GM21786 (cell line): ENCODE results near the gene MRGPRG.

Experiments
- ATAC-seq: cut with Tn5 transposase; IDR thresholded peaks from one replicate; pipeline ENCODE4 v1.9.1; 2021; ENCODE audit not compliant: unreplicated experiment

The MRGPRG gene

DNA sequence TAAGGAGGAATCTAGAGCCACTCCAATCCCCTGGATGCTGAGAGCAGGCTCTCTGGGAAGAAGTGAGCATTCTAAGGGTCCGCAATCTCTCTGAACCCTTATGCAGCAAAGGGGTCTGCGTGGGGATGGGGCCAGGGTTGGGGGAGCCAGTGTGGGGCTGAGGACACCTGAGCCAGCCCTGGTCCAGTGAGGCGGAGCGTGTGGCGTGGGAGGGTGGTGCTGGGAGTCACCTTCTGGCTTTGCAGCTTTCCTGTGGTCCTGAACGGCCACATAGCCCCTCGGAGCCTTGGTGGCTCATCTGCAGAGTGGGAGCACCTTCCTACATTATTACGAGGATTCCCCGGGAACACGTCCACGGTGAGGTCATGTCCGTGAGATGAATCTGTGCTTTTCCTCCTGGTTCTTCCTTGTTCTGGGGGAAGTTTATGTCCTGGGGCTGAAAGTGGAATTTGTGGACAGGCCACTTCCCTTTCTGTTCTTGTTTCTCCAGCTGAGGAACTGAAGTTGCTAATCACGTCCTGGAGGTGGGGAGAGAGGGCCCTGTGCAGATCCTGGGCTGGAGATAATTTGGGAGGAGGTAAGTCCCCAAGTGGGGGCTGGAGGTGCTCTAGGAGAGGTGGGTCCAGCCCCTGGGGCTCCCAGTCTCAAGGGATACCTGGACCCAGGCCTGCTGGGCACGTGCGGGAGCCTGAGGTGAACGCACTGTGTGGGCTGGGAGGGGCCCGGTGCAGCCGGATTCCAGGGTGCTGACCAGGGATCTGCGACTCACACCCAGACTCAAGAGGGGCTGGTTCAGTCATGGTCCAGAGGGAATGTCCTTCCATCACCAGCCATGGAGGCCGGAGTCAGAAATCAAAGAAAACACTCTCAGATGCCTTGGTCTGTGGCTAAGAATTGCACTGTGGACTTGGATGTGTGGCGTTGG is 7.5 kb upstream of the MRGPRG start:
- no peak for ATAC-seq

DNA sequence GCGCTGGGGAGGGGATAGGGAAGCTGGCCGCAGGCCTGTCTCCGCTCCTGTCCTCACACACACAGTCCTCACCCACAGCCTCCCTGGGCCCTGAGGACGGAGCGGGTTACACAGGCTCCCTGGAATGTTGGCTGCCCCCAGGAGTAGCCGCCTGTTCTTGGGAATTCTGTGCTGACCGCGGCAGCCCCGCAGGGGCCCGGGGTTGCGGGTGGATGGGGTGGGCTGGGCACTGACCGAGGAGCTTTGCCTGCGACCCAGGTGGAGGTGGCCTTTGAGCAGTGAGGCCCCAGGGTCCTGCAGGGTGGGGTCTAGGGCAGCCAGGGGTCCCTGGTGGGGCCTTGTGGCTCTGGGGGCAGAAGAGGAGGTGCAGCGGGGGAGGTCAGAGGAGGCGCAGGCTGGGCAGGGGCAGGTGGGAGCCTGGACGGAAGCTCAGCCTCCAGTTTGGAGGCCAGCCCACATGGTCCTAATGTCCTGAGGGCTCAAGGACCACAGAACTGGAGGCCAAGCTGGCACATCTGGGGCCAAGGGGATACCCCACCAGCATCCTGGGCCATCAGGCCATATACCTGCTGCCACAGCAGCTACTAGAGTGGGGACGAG is 6.6 kb upstream of the MRGPRG start:
- ATAC-seq, result no peak

DNA sequence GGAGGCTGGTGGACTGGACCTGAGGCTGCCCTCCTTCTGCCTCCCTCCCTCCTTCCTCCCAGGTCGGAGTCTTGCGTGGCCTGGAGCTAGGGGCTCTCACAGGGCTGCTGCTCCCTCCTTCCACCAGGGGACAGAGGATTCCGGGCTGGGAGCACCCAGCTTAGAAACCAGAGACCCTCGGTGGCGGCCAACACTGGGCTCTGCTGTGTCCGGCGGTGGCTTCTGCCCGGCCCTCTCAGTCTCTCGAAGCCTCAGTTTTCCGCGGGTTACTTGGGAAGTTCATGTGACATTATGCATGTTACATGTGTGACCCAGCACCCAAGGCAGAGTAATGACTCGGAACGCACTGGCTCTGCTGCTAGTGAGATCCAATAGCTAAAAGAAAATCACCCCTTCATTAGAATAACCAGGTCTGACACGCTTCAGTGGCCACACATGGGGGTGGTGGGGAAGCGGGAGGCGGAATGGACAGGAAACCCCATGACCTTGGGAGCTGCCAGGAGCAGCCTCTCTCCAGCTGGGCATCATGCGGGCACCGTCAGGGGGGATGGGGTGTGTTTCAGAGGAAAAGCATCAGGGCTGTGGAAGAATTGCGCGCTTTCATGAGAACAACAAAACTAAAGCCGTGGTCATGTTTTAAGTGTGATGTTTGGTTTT is 5.9 kb upstream of the MRGPRG start:
- ATAC-seq, result no peak

DNA sequence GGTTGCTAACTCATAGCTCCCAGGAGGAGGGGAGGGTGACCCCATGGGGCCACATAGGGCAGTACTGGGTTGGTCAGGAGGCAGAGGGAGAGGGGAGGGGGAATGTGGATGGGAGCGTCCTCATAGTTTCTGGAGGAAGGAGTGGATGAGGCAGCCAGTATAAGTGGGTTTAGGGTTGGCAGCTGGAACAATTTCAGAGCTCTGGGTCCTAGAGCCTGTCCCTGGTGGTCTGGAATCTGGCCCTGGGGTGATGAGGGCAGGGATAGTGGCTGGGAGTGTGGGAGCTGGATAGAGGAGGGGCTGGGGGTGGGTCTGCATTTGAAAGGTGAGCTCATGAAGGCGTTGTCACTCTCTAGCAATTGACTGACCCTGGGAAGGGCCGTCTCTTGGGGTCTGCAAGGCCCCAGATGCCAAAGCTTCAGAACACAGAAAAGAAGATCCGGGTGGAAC is 5.3 kb upstream of the MRGPRG start:
- ATAC-seq, result no peak

DNA sequence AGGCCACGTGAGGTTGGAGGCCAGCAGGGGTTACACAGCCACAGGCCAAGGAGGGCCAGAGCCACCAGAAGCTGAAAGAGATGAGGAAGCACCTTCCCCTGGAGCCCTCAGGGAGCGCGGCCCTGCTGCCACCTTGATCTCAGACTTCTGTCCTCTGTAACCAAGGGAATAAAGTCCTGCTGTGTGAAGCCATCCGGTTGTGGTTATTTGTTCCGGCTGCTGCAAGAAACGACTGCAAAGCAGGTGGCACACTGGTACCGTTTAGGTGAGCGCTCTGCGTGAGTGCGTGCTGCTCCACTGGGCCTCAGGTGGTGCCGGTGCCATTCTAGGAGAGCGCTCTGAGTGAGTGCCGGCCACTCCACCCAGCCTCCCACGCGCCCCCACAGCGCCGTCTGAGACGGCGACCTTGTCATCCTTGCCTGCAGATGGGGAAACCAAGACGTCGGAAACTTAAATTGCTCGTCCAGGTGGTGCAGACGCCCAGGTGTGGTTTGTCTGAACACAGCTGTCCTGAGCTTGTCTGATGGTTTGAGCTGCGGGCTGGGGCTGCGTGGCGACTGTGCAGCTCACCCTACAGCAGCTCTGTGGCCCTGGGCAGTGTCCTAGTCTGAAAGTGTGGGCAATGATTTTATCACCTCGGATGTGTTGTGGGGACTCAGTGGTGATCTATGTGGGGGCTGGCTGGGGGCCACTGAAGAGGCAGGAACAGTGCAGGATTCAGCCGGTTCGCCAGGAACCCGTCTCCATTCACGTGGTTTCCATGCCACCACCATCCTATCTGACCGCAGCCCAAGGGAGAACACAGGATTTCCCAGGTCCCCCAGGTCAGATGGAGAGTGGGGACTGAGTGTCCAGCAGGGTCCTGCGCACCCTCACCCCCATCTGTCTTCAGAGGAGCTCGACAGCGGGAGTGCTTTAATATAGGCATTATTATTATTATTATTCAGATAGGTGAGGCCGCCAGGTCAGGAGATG is 4.6 kb upstream of the MRGPRG start:
- no peak for ATAC-seq

DNA sequence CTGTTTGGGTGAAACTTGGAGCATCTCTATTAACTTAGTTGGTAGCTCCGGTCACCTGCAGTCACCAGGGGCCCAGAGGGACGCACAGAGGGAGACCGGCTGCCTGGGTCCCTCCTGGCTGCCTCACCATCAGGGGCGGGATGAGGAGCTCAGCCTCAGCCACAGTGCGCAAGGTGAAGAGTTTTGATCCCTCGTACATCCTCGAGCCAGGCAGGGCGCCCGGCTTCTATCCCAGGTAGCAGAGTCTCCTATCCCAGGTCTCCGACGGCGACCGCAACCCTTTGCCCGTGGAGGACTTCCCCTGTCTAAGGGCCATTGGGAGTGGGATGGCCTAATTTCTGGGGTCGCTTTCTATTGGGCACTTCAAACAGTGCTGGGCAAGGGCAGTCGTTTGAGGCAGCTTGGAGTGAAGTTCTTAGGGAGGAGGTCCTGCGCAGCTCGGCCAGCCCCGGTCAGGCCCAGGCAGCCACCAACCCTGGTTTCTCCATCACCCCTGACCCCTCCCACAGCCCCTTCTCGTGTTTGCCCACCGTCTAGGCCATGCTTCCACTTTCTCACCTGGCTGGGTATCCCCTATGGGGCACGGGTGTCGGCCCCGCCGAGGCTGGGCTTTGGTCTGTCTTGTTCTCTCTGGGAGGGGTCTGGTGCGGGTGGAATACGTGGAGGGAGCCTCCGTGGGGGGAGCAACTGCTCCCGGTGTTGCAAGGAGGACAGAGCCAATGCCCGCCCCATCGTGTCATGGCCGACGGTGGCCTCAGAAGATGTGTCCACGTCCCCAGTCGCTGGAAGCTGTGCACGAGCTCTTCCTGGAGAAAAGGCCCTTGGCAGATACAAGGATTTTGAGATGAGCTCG is 3.6 kb upstream of the MRGPRG start:
- no peak for ATAC-seq

DNA sequence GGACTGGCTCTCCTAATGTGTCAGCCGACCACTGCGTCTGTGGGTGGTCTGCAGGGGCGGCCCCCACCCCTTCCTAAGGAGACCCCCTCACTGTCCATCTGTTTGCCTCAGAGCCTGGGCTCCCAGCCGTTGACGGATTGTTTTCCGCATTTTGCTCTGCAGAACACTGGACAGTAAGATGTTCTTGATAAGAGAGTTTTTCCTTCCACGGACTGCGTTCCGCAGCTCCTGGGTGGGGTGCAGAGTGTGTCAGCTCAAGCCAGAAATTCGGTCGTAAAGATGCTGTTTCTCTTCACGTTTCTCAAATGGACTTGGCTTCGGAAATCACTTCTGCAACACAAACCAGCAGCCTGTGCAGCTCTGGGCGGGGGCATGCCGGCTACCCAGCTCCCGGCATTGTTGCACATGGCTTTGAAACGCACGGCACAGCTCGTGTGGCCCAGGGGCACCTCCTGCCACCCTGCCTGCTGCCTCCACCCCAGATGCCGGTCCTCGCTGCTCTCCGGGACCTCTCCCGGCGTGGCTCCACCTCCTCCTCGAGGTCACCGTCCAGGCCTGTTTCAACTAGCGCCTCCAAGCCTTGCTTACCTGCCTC is 2.9 kb upstream of the MRGPRG start:
- no peak for ATAC-seq

DNA sequence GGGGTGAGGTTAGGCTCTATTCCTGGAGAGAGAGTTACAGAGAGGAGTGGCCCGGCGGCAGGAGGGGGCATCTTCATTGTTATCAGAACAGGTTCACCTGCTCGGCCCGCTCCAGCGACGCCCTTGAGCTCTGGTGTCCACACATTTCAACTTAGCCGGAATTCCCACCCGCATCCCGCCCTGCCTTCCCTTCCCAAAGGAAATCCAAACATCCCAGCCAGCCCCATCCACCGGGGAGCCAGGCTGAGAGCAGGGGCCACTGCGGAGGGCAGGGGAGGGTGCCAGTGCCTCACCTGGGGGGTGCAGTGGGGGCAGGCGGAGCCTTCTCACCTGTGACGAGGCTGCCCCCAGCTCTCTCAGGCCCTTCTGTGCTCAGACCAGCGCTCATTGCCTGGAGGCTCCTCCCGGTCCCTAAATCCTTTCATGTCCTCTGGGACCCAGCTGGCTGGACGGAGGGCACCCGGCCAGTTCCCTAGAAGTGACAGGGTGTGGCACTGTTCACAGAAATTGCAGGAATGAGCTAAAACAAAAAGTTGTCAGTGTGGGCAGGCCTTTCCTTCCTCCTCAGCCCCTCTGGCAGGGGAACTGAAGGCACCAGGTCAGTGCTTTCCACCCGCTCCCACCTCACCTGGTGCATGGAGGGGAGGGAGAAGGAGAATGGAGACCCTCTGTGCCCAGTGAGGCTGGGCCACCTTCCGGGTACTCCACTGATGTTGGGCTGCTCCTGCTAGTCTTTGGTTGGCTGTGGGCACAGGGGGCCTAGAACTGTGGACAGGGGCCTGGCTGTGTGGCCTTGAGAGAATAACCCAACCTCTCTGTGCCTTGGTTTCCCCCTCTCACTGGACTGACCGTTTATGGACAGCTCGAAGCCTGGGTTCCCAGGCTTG is 2.2 kb upstream of the MRGPRG start:
- no peak for ATAC-seq

DNA sequence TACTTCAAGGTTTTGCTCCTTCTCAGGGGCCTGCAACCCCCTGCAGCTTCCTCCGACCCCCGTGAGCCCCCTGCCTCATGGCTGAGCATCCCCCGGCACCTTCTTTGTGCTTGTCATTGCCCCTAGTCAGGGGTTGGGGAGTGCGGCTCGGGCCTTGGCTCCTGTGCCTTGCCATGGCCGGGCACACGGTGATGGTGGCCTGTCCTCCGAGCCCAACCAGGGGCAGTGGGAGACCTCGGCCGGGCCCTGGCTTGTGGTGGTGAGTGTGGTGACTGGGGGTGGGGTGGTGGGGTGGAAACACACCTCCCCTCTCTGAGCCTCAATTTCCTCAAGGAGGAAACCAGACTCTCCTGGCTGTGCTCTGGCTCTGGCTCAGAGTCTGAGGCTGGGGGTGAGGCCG is 1.5 kb upstream of the MRGPRG start:
- no peak for ATAC-seq

DNA sequence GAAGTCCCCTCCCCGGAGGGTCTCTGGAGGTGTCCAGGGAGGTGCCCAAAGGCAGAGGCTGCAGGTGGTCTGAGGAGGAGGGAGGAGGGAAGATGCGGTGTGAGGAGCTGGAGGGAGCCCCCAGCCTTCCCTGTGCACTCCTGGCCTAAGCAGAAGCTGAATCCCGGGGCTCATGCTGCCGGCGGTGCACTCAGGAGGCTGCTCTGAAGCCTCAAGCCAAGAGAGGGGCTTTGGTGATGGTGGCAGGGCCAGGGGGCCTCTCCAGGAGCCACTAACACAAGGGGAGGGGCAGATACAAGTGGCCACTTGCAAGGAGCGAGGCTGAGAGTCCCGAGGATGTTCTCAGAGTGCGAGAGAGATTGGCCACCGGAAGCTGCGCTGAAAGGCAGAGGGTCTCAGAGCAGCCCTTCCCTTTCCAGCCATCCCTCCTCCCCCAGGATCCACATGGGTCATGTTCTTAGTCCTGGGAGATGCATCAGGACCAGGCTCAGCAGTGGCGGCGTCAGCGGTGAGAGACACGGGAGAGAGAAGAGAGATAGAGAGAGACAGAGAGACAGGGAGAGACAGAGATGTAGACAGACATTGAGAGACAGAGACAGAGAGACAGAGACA is 774 bp upstream of the MRGPRG start:
- ATAC-seq, result no peak

DNA sequence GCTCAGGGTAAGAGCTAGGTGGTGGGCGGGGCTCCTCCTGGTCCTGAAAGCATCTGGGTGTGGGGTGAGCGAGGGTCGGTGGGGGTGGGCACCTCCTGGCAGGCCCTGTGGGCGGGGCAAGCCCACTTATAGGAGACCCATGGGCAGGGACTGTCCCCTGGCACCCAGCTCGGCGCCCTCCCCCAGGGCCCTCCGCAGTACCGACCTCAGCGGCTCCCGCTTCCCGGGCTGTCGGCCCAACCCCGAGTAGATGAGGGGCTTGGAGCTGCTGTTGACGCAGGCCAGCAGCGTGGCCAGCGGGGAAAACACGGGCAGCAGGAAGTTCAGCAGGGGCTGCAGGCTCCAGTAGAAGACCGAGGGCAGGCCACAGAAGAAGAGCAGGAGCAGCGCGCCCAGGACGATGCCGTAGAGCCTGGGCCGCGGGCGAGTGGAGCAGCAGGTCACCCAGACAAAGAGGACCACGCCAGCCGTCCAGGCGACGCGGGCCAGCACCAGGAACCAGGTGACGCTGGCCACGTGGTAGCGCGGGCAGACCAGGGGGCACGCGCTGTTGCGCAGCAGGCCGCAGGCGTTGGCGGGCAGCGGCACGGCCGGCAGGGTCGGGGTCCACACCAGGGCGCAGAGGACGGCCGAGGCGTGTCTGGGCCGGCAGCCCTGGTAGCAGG is 663 bp downstream of the MRGPRG start:
- no peak for ATAC-seq

DNA sequence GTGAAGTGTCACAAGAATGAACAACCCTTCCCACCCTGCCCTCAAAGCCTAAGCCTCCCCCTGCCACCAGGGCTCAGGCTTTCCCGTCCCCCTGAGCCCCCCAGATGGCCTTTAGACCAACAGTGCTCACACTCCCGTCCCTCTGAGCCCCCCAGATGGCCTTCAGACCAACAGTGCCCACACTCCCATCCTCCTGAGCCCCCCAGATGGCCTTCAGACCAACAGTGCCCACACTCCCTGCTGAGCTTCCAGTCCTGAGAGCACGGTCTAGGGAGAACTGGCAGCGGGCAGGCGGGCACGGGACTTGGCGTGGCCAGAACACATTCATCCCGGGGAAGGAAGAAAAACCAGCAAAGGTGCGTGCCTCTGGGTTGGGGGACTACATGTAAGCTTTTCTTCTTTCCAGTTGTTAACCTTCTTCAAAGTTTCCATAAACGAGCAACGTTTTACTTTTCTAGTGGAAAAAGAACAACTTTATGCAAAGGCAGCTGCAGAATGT is 2.5 kb downstream of the MRGPRG start:
- ATAC-seq, result no peak

DNA sequence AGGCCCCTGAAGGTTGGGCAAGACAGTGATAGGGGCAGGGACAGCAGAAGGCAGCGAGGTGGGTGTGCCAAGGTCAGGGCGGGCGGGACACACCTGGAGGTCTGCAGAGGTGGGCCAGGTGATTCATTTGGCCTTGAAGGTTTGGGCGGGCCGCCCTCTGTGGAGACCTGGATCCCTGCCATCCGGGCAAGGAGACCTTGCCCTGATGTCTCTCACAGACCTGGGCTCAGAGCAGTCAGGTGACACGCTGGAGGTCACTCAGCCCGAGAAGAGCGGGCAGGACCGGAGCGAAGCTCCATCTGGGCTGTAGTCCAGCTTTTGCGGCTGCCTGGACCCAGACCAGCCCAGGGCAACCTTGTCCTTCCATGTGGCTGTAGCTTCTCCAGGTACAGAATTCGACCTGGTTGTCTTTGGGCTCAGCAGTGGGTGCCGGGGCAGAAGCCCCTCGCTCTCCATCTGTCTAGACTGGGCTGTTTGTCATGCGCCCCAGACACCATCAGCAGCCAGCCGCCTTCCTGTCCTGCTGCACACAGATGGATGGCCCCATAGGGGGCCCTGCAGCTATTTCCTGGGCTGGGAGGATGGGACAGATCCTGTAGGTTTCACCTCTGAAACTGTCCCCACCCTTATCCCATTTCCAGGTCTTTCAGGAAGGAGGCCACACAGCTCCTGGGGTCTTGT is 3.1 kb downstream of the MRGPRG start:
- ATAC-seq, result no peak

DNA sequence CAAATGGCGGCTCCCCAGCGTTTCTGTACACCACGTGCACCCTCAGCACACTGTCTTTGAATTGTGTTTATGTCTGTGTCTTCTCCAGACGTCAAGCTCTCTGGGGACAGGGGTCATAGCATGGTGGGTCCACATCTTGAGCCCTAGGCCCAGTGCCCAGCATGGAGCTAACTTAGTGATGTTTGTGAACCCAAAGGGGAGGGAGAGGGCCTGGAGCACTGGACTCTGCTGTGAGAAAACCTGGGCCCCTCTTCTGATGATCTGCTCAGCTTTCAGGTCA is 4.3 kb downstream of the MRGPRG start:
- no peak for ATAC-seq

DNA sequence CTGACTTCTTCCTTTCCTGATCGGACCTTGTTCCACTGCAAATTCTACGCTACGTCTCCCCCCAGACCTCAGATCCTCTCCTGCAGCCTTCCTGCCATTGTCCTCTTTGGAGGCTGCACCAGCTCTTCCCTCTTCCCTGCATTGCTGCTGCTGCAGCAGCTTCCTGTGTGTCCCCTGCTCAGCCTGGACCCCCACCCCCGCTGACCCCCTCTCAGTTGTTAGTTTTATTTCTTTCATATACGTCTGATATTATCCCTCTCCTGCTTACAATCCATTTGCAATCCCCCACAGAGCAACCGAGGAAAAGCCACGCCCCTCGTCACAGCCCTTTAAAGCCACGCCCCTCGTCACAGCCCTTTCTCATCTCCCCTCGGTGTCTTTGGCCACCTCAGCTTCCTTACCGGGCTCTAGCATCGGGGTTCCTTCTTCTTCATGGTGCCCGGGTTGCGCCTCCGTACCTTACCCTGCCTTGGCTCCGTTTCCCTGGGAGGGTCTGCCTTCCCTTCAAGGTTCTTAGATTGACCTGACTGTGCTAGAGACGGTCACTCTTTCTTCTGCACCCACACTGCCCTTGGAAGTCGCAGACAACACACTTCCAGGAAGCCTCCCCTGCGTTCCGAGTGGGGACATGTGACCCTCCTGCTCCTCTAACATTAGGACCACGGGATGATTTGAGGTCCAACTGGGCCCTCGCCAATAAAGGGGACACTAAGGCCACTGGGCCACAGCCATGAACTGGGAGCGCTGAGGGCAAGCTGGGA is 4.8 kb downstream of the MRGPRG start:
- no peak for ATAC-seq

DNA sequence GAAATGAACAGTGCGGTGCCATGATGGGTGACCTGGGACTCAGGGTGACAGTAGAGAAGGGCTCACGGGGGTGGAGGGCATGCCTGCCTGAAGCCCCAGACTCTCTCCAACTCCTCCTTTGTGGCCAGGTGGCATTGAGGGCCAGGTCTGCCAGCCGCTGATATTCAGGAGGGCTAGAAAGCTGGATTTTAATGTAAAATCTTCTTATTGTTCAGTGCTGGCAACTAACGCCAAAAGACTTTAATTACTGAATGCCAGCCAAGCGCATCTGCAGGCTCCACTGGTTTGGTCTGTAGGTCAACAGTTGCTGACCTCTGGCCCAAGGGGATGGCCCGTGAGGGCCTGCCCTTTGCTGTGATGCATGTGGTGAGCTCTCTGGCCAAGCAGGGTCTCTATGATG is 10.3 kb downstream of the MRGPRG start:
- ATAC-seq, result no peak
